Stimulated activated CD4-positive, alpha-beta T cell treated with anti-CD3 and anti-CD28 coated beads, TNF-alpha, amount 100 ng/mL, for 1 hour (primary cell): ENCODE data around the gene TMEM144.
"Not testable (repeated sequence)": the region's sequence is repeated elsewhere in the genome, so short reads cannot be mapped to it uniquely, and the experiment has no call there.

Experiments
- DNase-seq, 3 donors: peaks; one replicate each; pipeline ENCODE4 v3.0.0-alpha.2; 2020; ENCODE audit warnings: low read depth in 3 of 3, low spot score in 1 of 3

Gene TMEM144

DNA sequence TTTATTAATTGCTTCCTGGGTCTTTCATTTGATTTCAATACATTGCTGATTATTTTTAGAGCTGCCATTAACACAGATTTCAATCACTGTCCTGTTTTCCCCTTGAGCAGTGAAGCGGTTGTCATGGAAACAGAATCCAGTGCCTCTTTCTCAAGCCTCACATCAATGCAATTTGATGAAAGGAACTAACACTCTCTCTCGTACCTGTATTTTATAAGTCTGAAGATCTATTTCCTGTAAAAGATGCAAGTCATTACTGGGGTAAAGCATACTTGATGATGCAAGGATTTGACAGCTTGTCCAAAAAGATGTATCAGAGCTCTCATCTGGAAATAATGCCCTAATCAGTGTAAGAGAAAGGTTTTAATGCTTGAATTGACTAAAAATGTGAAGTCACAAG is 19.6 kb upstream of the TMEM144 start:
- no peak for DNase-seq

DNA sequence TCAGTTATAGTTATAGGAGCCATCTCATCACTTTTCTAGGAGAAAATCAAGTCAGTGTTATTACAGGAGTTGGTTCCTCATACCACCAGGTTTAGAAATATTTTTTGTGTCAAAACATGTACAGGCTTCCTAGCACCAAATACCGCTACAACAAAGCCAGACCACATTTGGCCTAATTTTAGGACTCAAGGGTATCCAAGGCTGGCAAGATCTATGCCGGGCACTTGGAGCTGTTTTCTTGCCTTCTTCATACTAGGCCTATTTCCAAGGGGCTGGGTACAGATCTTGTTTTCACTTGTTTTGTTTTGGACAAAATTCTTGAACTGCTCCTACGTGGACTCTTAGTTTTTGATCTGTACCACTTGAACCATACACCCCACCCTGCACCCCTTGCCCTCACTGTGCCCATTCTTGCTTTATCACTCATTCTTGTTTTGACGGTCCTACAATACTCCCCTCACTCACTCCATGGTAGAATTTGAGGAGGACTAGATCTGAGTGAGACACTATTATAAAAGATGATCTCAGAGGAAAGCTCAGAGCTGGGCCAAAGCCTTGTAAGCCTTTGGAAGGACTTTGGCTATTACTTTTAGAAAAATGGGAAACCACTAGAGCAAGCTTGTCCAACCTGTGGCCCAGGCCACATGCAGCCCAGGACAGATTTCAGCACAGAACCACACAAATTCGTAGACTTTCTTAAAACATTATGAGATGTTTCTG is 17.7 kb upstream of the TMEM144 start:
- DNase-seq: no peak

DNA sequence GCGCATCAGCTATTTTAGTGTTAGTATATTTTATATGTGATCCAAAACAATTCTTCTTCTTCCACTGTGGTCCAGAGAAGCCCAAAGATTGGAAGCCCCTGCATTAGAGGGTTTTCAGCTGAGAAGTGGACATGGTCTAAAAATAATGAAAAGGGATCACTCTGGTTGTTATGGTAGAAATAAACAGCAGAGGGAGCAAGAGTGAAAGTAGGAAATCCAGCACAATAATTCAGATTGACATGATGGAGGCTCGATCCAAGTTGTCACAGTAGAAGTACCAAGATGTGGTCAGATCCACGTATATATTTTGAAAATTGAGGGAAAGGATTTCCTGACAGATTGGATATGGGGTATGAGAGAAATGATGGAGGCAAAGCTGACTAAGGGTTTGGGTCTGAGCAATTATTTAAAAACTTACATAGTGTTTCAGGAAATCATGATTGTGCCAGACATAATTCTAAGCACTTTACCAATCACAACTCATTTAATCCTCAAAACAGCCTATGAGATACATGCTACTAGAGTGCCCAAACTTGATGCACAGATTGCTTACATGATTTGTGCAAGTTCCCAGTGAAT is 17.0 kb upstream of the TMEM144 start:
- no peak for DNase-seq

DNA sequence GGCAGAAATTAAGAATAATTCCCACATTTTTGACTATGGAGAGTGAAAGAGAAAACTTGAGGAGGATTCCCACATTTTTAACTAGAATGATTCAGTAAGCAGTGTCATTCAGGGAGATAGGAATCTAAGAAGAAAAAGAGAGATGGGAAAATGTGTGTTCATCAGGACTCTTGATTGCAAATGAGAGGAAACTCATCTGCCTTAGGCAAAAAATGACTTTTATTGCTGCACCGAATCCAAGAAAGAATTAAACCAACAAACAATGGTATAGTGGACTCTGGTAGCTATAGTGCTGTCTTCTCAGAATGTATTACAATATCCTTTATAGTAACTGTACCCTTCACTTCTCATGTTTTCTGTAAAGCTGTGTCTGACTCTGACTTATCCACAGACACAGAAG is 15.0 kb upstream of the TMEM144 start:
- no peak for DNase-seq

DNA sequence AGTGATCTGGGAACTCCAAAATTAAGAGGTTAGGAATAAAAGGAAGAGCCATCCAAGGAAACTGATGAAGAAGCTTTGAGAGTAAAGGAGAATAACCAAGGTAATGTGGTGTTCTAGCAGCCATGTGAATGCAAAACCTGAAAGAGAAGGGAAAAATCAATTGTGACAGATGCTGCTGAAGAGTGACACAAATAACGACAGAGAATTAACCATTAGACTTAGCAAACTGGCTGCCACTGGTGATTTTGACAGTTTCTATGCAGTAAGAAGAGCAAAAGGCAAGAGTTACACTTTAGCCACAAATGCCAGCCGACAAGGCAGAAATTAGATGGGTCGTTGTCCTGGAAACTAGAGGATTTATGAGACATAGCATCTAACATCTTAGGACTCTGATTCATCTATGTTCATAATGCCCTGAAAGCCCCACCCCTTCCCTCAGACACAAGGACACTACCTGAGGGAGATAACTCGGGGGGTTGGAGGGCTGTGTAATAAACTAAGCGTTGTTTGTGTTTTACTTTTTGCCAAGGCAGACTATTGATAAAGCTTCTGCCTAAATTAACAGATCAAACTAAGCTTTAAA is 13.0 kb upstream of the TMEM144 start:
- no peak for DNase-seq

DNA sequence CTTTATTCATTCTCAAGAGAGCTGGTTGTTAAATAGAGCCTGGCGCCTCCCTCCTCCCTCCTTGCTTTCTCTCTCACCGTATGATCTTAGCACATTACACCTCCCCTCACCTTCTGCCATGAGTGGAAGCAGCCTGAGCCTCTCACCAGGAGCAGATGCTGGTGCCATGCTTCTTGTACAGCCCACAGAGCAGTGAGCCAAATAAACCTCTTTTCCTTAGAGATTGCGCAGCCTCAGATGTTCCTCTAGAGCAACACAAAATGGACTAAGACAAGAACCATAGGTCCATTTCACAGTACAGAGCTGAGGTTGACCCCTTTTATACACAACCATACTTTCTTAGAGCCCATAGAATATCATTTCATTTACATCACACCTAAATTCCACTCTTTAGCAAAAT is 10.1 kb upstream of the TMEM144 start:
- no peak for DNase-seq

DNA sequence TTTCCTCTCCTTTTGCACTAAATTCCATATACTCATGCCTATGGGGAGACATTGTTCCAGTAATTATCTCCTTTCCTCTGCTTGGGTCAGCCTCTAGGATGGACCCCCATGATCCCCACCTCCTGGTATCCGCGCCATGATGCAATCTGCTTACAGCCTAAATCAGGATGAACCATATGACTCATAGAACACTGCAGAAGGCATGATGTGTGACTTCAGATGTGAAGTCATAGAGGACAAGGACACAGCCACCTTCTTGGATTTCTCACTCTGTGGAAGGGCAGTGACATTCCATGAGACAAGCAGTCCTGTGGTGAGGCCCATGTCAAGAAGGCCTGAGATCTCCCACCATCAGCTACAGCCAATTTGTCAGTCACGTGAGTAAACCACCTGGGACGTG is 9.0 kb upstream of the TMEM144 start:
- DNase-seq: no peak

DNA sequence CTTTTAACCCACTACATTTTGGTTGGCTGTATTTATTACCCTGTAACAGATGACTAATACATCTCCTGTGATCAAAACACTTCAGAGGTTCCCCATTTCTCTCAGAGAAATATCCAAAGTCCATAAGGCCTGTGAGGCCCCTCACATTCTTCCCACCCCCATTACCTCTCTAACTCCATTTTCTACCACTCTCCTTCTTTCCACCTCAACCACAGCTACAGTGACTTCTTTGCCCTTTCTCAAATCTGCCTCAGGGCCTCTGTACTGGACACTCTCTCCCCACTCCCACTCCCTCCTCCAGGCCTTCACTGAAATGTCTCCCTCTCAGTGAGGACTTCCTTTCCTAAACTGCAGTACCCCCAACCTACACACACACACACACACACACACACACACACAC is 8.4 kb upstream of the TMEM144 start:
- no peak for DNase-seq

DNA sequence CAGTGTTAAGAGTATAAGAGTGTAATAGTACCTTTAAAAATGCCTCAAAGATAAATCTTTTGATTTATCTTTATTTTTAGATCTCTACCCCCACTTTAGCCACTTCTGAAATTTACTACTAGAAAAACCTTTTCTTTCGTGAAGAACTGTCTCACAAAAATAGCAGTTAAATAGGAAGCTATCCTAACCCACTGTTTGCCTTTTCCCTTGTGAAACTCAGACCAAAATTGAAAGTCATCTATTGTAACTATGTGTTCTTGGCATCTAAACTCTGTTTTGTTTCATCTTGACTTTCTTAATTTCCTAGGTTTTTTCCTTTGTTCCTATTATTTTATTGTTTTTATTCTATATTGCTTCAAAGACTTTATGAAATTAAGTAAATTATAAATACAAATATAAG is 7.8 kb upstream of the TMEM144 start:
- DNase-seq: no peak

DNA sequence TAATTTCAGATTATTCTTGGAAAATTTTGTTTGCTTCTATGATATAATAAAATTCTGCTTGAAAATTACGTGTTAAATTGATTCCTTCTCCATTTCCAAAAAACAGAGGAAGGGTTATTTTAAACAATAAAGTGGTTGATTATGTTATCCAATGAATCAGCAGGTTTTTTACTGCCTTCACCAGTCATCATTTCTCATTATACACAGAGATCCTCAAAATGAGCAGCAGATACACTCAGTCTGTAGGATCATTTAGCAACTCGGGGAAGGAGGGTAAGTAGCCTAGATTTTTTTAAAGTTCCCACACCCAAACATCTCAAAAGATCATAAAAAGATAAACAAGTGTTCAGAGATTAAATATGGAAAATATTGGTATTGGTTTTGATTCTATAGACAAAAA is 6.8 kb upstream of the TMEM144 start:
- DNase-seq: no peak

DNA sequence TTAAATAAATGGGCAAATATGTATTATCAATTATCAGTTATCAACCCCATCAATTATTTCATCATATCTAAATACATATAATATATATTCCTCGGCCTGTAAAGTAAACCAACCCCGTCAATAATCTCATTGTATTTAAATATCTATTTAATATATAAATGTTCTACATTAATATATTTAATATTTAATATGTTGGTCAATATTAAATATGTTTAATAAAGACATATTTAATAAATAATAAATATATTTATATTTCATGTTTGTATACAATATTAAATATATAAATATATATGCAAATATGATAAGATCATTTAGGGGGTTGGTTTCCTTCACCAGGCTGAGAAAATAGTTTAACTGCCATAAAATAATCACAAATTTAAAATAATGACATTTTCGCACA is 6.4 kb upstream of the TMEM144 start:
- DNase-seq: no peak

DNA sequence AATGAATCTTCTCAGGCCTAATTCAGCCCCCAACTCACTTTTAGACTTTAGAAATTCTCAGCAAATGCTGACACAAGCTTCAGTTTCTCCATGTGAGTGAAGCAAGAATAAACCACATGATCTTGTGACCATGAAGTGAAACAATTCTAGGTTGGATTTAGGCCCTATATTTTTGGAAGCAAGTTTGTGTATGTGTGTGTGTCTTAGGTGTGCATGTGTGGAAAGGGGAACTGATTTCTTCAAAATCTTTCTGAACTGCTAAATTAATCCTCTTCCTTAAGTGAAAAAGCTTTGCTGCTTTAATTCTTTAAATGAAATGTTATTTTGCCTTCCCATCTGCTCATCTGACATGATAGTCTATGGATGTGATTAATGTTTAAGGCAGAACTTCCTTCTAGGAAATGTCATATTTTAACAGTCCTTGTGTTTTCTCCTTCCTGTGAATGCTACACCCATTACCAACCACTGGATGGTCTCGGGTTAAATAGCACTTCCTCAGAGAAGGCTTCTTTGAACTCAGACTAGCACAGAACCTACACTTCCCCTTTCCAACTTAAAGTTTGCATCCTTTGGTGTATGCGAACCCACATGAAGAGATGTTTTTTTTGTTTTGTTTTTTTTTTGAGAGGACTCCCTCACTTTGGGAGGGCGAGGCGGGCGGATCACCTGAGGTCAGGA is 1.2 kb upstream of the TMEM144 start:
- no peak for DNase-seq

DNA sequence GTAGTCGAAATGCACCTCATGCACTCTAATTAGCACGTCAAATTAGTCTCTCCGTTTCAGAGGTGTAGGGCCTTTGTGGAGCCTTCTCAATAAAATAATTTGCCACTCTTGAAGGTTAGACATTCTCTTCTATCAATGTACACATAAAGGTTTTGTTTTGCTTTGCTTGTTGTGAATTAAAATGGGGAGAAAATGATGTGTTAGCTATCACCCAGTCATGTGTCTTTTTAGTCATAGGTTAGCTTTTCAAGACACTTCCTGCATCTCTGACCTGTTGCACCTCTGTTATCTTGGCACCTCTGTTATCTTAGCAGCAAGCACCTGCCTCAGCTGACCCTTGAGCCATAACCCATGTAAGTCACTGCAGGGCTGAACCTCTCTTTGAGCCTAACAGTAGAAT is 936 bp downstream of the TMEM144 start:
- DNase-seq: no peak

DNA sequence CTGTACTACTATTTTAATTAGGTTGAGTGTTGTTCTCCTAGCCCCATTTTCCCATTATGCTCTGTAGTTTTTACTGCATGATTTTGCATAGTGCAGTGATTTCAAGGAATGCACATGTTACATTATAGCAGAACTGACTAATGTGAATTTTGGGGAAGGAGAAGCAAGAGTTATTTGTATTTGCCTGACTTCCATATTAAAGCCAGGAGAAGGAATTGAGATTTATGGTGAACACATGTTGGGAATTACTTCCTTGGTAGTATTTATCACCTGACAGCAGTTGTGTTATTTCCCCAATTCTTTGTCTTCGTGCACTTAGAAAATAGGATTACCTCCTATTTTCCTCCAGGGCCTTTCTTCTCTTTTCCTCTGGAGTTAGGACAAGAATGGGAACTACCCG is 3.2 kb downstream of the TMEM144 start:
- DNase-seq: no peak

DNA sequence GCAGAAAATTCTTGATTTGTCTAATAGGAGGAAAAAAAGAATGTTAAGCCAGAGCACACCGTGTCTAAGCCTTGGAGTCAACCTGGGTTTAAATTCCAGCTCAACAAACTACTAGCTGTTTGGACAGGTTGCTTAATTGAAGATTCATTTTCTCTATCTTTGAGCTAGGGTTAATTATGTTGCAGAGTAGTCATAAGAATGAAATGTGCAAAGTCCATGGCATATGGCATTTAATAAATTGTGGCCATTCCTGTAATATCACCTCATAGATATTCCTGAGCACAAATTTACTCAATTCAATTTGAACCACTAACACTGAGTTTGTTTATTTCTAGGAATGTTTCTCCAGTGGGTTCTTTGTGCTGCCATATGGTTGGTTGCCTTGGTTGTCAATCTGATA is 4.6 kb downstream of the TMEM144 start:
- DNase-seq: no peak

DNA sequence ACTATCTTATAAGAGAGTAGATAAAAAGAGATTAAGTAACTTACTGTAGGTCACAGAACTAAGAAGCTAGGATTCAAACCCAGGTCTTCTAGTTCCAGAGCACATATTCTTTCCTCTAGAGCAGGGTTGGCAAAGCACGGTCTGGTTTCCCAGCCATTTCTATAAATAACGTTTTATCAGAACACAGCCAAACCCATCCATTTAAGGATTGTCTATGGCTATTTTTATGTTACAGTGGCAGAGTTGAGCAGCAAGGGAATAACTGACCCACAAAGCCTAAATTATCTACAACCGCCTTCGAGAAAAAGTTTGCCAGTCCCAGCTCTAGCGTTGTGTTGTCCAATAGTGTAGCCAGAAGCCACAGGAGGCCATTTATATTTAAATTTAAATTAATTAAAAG is 7.5 kb downstream of the TMEM144 start:
- DNase-seq: no peak

DNA sequence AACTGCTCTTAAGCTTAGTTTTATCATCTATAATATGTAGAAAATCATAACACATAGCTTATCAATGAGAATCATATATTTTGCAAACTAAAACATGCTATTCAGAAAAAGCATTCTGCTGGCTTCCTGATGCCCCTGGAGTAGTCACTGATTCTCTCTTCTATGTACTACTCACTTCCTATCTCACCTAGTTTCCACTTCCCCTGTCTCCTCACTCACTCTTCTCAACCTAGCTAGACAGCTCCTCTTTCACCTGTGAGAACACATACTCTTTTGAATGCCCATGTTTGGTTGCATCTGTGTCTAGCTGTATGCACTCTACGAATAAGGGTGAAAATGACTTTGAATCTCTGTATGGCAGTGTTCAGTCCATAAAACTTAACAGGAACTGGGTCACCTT is 9.3 kb downstream of the TMEM144 start:
- DNase-seq: no peak

DNA sequence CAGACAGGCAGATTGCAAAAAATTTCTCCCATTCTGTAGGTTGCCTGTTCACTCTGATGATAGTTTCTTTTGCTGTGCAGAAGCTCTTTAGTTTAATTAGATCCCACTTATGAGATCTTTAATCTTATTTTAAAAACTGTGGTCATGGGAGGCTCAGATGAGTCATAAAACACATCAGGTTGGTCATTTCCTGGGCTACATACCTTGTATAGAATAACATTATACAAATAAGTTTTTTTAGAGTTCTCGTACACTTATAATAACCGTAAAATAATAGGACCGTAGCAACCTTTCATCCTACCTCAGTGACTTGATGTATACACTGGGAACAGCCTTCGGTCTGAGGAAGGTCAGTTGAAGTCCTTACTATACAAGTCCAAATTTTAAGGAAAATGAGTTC is 14.0 kb downstream of the TMEM144 start:
- not testable (repeated sequence) for DNase-seq

DNA sequence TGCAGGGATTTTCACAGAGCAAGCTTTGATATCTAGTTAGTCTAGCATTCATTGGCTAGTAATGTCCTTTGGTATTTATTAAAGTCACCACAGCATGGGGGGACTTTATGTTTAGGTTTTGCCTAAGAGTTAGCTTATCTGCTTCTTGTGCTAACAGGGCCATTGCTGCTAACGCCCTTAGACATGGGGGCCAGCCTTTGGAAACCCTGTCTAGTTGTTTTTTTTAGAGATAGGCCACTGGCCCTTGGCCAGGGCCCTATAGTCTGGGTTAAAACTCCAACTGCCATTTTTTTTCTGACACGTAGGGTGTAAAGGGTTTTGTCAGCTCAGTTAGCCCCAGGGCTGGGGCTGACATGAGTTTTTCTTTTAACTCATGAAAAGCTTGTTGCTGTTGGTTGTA is 14.7 kb downstream of the TMEM144 start:
- not testable (repeated sequence) for DNase-seq

DNA sequence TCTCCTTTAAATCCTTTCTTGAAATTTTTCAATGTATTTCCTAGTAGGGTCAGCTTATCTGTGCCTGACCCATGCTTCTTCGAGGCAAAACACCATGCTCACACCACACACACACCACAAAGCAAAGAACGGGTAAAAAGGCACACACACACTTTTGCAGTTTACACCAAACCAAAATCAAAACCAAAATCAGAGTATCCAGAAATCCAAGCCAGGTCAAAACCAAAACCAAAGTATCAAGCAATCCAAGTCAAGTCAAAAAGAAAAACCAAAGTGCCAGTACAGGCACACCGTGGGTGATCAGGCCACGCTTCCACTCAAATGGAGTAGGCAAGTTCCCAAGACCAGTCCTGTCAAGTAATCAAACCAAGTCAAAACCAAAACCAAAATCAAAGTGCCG is 17.6 kb downstream of the TMEM144 start:
- DNase-seq: not testable (repeated sequence)

DNA sequence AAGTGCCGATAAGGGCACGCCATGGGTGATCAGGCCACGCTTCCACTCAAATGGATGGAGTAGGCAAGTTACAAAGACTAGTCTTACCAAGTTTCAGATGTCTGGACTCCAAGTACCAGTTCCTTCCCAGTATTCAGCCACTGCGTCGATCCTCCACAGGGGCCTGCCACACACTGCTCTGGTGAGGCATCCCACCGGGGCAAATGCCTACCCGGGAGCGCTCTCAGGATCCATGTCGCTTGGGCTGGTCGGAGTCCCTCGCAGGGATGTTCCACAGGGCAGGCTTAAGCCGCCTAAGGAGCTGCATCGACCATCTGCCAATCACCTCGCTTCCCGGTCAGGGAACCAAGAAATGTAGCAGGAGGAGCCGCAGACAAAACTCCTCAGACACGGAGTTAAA is 18.1 kb downstream of the TMEM144 start:
- not testable (repeated sequence) for DNase-seq

DNA sequence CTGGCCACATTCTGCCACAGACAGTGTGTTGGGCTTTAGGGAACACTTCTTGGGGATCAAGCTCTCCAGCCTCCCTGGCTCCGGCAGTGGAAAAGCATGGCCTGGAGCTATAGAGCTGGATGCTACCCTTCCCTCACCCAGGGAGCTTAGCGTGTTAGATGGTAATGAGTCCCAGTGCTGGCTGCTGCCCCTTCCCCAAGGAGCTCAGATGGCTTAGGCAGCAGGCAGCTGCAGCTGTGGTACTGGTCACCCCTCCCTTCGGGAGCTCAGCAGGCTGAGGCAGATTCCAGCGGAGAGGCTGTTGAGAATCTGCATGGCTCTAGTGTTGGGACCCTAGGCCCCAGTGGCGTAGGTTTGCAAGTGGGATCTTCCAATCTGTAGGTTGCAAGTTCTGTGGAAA is 19.5 kb downstream of the TMEM144 start:
- DNase-seq: no peak
